OCI-LY3 (cell line): ENCODE measurements around the gene GALNT11.

Source experiments
- CTCF ChIP-seq: fragments of 200-600, 300-600 bp; sonication (generic); IDR thresholded peaks from 2 replicates; pipeline ENCODE4 v1.5.1; 2014; ENCODE audit warnings: antibody characterized with exemption, low read length, low read depth
- EZH2phosphoT487 ChIP-seq: fragments of 200-600 bp; shearing (Covaris generic); IDR thresholded peaks from 2 replicates; pipeline ENCODE4 v1.6.1; 2018; ENCODE audit warnings: antibody characterized with exemption, mixed run types, low read depth

DNA sequence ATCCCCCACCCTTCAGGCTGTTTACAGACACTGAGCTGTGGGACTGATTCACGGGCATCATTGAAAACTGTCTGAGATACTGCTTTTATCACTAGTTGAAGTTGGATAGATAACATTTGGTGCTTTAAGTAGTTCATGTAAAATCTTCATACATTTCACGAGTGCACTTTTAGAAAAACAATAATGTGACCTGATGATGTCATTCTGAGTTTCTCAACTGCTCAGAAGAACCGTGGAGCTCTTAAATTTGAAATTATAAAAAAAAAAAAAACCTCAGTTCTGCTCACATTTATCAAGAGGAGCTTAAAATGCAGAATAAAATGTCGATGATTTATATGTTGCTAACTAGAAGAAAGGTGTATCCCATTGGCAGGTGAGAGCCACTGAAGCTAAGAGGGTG, 81.5 kb downstream of the GALNT11 start:
- TF ChIP-seq CTCF, result no peak
- no peak for TF ChIP-seq EZH2phosphoT487
